Upper lobe of left lung (tissue), 6 donors: ENCODE data around the gene DMXL2. TPM values are rescaled to one million over a fixed set of nuclear protein-coding genes. Genes with fewer than 3 reads are reported as not detected.

Experiments used
- ATAC-seq, 2 donors: fragments of 200-7000 bp; cut with Tn5 transposase; one replicate each; pipeline ENCODE4 v1.9.1; 2022; ENCODE audit warnings: mild to moderate bottlenecking in 2 of 2, moderate library complexity in 2 of 2; ENCODE audit not compliant: low FRiP score in 2 of 2
- DNase-seq, 2 donors: peaks; one replicate each; pipeline ENCODE4 v3.0.0-alpha.2; 2019 to 2020
- H3K27ac ChIP-seq, 4 donors: fragments of 200-600 bp; sonication (generic); one replicate each; pipeline ENCODE4 v1.5.1; 2016 to 2019
- H3K27me3 ChIP-seq, 4 donors: fragments of 200-600 bp; sonication (generic); one replicate each; pipeline ENCODE4 v1.5.1; 2017 to 2019
- H3K36me3 ChIP-seq, 4 donors: fragments of 200-600 bp; sonication (generic); one replicate each; pipeline ENCODE4 v1.5.1; 2016 to 2019
- H3K4me1 ChIP-seq, 4 donors: fragments of 200-600 bp; sonication (generic); one replicate each; pipeline ENCODE4 v1.5.1; 2018 to 2019
- H3K4me3 ChIP-seq, 4 donors: fragments of 200-600 bp; sonication (generic); one replicate each; pipeline ENCODE4 v1.5.1; 2017 to 2019; ENCODE audit warnings: mild to moderate bottlenecking in 2 of 4, moderate library complexity in 1 of 4
- H3K9me3 ChIP-seq, 4 donors: fragments of 200-600 bp; sonication (generic); one replicate each; pipeline ENCODE4 v1.5.1; 2018 to 2019
- CTCF ChIP-seq, 6 experiments: fragments of 450-650 bp in 4 of 6; fragments of 200-600 bp in 2 of 6; sonication (generic) in 2 of 6; IDR thresholded peaks; one replicate each; pipeline ENCODE4 v1.5.1; 2016 to 2019; ENCODE audit warnings: antibody characterized with exemption in 6 of 6
- EP300 ChIP-seq, 4 donors: sonication (generic); formaldehyde crosslinking; IDR thresholded peaks; one replicate each; pipeline ENCODE4 v1.5.1; 2017; ENCODE audit warnings: antibody characterized with exemption in 4 of 4, control low read depth in 2 of 4
- POLR2A ChIP-seq, 4 donors: fragments of 450-650 bp; IDR thresholded peaks; one replicate each; pipeline ENCODE4 v1.5.1; 2016 to 2017; ENCODE audit warnings: antibody characterized with exemption in 4 of 4, mild to moderate bottlenecking in 2 of 4
- POLR2AphosphoS5 ChIP-seq, 2 donors: sonication (generic); formaldehyde crosslinking; IDR thresholded peaks; one replicate each; pipeline ENCODE4 v1.5.1; 2017; ENCODE audit warnings: antibody characterized with exemption in 2 of 2
- WGBS, 2 donors: methylation state at CpG; one replicate each; pipeline ENCODE4 v1.1.5; 2017 to 2018; 5-methylcytosine and 5-hydroxymethylcytosine counted together
- total RNA-seq, 6 donors: library from RNA; depleted of rRNA in 4 of 6; stranded (reverse); fragments of >200 nt in 4 of 6; gene quantifications; one replicate each; pipeline versions ENCODE4 v1.1.0 to v1.2.1, GENCODE V29; 2016 to 2021
- donor health status: DM: no; HTN: no; CAD: no; lungs with moderate emphysema.
- donor health status: DM: no; HTN: yes; CAD: no; lungs with severe emphysema.

DMXL2 gene
- total RNA-seq, 6 donors from 2014 or later, result 39.8 to 140 (median 58.1) TPM

- Histone ChIP-seq H3K36me3 (no peaks in the 10 kb centered on the region), H3K9me3 (no peaks in the 10 kb centered on the region), H3K27me3 (no peaks in the 10 kb centered on the region), H3K4me3 (no peak overlapping the region), H3K27ac (peak overlapping the region; percentile 0 to 59 (median 27)), H3K4me1 (no peaks in the 10 kb centered on the region)
- TF ChIP-seq POLR2AphosphoS5 (IDR thresholded peaks at IDR 0.05) (peak in 1 of 2 donors; percentile 31), CTCF (IDR thresholded peaks at IDR 0.05) (no peak), EP300 (IDR thresholded peaks at IDR 0.05) (peak in 1 of 4 donors; percentile 10), POLR2A (IDR thresholded peaks at IDR 0.05) (peak in 1 of 4 donors; percentile 29)
- WGBS, 2 donors, result 63 to 75% methylated on average over 5 of the region's 5 CpGs
- ATAC-seq (peak in 1 of 2 donors; percentile 80), DNase-seq (no peak)
These were observed 36.6 kb downstream of the DMXL2 start for GRCh38 chr15:51585986-51586385.

- Histone ChIP-seq H3K27me3 (no peaks in the 10 kb centered on the region), H3K27ac (no peak overlapping the region), H3K4me3 (no peak overlapping the region), H3K4me1 (peaks cover 6 to 16% (median 10%) of the 10 kb centered on the region in 4 donors), H3K9me3 (no peaks in the 10 kb centered on the region), H3K36me3 (no peaks in the 10 kb centered on the region)
- 91 to 95% methylated on average over 4 of the region's 4 CpGs for WGBS, 2 donors
- DNase-seq (no peak), ATAC-seq (no peak)
- TF ChIP-seq POLR2A (IDR thresholded peaks at IDR 0.05), result no peak
- TF ChIP-seq CTCF (IDR thresholded peaks at IDR 0.05), result no peak
- no peak for TF ChIP-seq EP300 (IDR thresholded peaks at IDR 0.05)
- TF ChIP-seq POLR2AphosphoS5 (IDR thresholded peaks at IDR 0.05), result no peak
These were observed 41.6 kb downstream of the DMXL2 start for GRCh38 chr15:51580982-51581381.

GRCh38 chr15:51580385-51580784 lies 42.2 kb downstream of the DMXL2 start:
- 69 to 77% methylated on average over 2 of the region's 2 CpGs for WGBS, 2 donors
- no peaks in the 10 kb centered on the region for H3K9me3 ChIP-seq
- H3K27me3 ChIP-seq, result no peaks in the 10 kb centered on the region
- no peak overlapping the region for H3K4me3 ChIP-seq
- no peaks in the 10 kb centered on the region for H3K36me3 ChIP-seq
- H3K27ac ChIP-seq, result no peak overlapping the region
- TF ChIP-seq CTCF (IDR thresholded peaks at IDR 0.05) (no peak), POLR2AphosphoS5 (IDR thresholded peaks at IDR 0.05) (no peak), POLR2A (IDR thresholded peaks at IDR 0.05) (no peak), EP300 (IDR thresholded peaks at IDR 0.05) (no peak)
- no peak for DNase-seq
- peaks cover 9 to 16% (median 10%) of the 10 kb centered on the region in 4 donors for H3K4me1 ChIP-seq
- no peak for ATAC-seq

- Histone ChIP-seq H3K27me3 (no peaks in the 10 kb centered on the region), H3K27ac (no peak overlapping the region), H3K4me3 (no peak overlapping the region), H3K9me3 (no peaks in the 10 kb centered on the region), H3K36me3 (no peaks in the 10 kb centered on the region), H3K4me1 (peaks cover 9 to 16% (median 10%) of the 10 kb centered on the region in 4 donors)
- 93 to 94% methylated on average over 2 of the region's 2 CpGs for WGBS, 2 donors
- no peak for TF ChIP-seq POLR2A (IDR thresholded peaks at IDR 0.05)
- TF ChIP-seq POLR2AphosphoS5 (IDR thresholded peaks at IDR 0.05), result no peak
- TF ChIP-seq CTCF (IDR thresholded peaks at IDR 0.05), result no peak
- DNase-seq (no peak), ATAC-seq (no peak)
These were observed 43.6 kb downstream of the DMXL2 start for GRCh38 chr15:51579012-51579411.

- Histone ChIP-seq H3K9me3 (no peaks in the 10 kb centered on the region), H3K27ac (peak overlapping the region; percentile 23 to 77 (median 53)), H3K36me3 (no peaks in the 10 kb centered on the region), H3K4me1 (peaks cover 9 to 16% (median 10%) of the 10 kb centered on the region in 4 donors), H3K27me3 (no peaks in the 10 kb centered on the region), H3K4me3 (no peak overlapping the region)
- ATAC-seq, result no peak
- 63 to 75% methylated on average over 1 of the region's 1 CpG for WGBS, 2 donors
- no peak for DNase-seq
- no peak for TF ChIP-seq POLR2A (IDR thresholded peaks at IDR 0.05)
- TF ChIP-seq POLR2AphosphoS5 (IDR thresholded peaks at IDR 0.05), result no peak
- TF ChIP-seq EP300 (IDR thresholded peaks at IDR 0.05), result no peak
- TF ChIP-seq CTCF (IDR thresholded peaks at IDR 0.05), result no peak
These were observed 44.8 kb downstream of the DMXL2 start for GRCh38 chr15:51577636-51578304.
